GM12875 (cell line): Measurements from ENCODE around the gene SFMBT1.

Source experiments
- H3K4me3 ChIP-seq: one replicate; pipeline ENCODE4 v1.5.1; 2011; ENCODE audit warnings: low read depth, low read length, control low read depth
- TF ChIP-seq, protein P1 (sequence below): IDR thresholded peaks from 2 replicates; pipeline ENCODE4 v1.5.1; 2011; ENCODE audit warnings: low read depth, mild to moderate bottlenecking, control low read depth, inconsistent platforms, low read length, moderate library complexity, borderline replicate concordance; ENCODE audit not compliant: insufficient read depth

SFMBT1 gene

DNA sequence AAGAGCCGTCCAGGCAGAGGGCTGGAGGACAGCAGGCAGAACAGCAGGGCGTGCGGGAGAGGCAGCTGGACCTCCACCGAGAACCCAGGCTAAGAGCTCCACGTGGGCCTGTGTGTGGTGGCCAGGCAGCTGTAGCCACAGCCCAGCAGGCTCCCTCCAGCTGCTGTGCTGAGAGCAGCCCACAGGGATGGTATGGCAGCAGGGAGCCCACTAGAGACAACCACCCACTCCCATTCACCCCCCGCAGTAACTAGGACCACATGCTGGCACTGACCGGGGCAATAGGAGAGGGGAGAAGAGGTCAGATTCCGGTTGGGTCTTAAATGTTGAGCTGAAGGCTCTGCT lies 185.5 kb downstream of the SFMBT1 start:
- H3K4me3 ChIP-seq = no peak overlapping the region
- TF ChIP-seq, protein P1, sequence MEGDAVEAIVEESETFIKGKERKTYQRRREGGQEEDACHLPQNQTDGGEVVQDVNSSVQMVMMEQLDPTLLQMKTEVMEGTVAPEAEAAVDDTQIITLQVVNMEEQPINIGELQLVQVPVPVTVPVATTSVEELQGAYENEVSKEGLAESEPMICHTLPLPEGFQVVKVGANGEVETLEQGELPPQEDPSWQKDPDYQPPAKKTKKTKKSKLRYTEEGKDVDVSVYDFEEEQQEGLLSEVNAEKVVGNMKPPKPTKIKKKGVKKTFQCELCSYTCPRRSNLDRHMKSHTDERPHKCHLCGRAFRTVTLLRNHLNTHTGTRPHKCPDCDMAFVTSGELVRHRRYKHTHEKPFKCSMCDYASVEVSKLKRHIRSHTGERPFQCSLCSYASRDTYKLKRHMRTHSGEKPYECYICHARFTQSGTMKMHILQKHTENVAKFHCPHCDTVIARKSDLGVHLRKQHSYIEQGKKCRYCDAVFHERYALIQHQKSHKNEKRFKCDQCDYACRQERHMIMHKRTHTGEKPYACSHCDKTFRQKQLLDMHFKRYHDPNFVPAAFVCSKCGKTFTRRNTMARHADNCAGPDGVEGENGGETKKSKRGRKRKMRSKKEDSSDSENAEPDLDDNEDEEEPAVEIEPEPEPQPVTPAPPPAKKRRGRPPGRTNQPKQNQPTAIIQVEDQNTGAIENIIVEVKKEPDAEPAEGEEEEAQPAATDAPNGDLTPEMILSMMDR = no peak

DNA sequence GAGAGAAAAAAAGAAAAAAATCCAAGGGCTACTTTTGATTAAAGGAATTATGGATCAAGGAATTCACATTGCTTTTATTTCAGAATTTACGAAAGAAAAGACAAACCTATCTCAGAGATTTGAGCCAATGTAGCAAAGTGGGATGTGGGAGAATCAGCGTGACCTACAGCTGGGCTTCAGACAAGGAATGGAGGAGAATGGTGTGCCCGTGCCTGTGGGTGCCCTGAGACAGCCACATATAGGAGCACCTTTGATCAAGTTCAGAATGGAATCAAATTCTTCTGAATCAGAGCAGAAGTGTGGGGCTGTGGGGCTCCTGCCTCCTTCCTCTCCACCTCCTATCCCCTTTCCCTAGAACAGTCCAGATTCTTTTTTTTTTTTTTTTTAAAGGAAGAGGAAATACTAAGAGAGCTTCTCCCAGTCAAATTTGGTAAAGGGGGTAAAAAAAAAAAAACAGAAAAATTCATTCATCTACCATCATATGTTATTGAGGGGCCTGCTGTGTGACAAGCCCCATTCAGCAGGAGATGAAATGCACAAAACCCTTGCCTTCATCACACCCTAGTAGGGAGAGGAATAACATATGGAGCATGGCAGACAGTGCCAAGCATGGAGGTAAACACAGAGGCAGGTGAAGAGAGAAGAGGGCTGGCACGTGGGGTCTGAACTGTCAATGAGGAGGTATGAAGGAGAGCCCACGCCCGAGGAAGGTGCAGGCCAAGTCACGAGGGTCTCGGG lies 186.0 kb downstream of the SFMBT1 start:
- no peak overlapping the region for H3K4me3 ChIP-seq
- TF ChIP-seq, protein P1 = no peak

DNA sequence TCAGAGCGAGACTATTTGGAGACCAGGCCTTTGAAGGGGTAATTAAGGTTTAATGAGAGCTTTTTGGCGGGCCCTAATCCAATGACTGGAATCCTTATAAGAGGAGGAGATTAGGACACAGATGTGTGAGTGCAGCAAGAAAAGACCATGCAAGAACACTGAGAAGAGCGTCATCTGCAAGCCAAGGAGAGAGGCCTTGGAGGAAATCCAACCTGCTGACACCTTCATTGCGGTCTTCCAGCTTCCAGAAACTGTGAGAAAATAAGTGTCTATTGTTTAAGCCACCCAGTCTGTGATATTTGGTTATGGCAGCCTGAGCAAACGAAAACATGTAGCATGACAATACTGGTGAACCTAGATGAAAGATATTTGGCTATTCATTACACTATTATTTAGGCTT lies 188.0 kb downstream of the SFMBT1 start:
- TF ChIP-seq, protein P1 = no peak
- no peak overlapping the region for H3K4me3 ChIP-seq

DNA sequence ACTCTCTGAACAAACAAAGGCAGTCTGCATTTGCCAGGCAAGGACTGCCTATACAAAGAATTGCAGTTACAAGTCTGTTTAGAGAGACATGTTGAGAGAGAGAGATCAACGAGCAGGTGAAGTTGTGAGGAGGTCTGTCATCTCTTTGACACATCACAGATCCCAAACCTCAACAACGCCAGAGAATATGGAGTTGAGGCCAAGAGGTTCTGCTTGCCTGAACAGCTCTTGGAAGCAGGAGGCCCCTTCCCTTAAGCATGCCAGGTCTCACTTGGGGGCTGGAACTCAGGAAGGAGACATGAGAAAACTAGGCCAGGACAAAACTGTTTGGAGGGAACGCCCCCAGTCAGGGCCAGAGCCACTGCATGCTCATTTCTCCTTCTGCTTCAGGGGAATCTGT lies 188.7 kb downstream of the SFMBT1 start:
- TF ChIP-seq, protein P1 = no peak

DNA sequence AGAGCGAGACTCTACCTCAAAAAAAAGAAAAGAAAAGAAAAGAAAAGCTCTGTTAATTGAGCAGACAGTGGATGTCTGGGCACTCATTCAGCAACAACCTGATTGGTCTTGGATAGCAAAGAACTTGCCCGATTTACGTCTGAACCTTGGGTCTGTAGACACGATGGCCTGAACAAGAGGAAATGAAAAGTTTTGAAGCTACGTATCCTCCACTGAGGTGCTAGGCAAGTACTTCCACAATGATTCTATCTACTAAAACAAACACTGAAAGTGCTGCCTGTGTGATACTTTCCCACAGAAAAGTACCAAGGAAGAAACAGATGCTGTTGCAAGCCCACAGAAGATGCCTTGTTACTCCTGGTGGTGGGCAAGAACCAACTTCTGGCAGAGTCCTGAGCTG lies 189.2 kb downstream of the SFMBT1 start:
- TF ChIP-seq, protein P1 = no peak
- no peak overlapping the region for H3K4me3 ChIP-seq

More for the DNA sequence above, 188.7 kb downstream of the SFMBT1 start:
- H3K4me3 ChIP-seq = no peak overlapping the region

DNA sequence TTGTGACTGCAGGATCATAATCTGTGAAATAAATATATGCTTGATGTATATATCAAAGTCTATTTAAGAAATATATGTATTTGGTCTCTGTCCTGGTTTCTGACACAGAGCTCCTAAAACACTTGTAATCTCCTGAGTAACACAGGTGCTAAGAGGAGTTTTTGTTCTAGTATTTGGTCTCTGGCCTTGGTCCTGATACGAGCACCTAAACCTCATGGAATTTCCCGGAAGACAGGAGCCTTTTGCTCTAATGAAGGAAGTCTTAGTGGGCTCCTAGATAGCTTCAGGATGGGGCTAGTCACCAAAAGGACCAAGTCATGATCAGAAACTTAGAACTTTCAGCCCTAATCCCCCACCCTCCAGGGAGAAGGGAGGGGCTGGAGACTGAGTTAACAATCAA lies 191.9 kb downstream of the SFMBT1 start:
- TF ChIP-seq, protein P1 = no peak

More for the DNA sequence above, 191.9 kb downstream of the SFMBT1 start:
- no peak overlapping the region for H3K4me3 ChIP-seq
